GM12878 (cell line): Measurements from ENCODE around the gene POU1F1. TPM values are rescaled to one million over a fixed set of nuclear protein-coding genes. Genes with fewer than 3 reads are reported as not detected.

ENCODE experiments used
- ATAC-seq: fragments of 200-7000 bp; cut with Tn5 transposase; 3 replicates; pipeline ENCODE4 v1.9.1; 2020; ENCODE audit warnings: mild to moderate bottlenecking, moderate library complexity
- BruUV-seq: library from RNA; stranded (reverse); fragments of 400-500 nt; replicated peaks from 2 replicates; lab custom pipeline; 2021; lab: Mats Ljungman, UMichigan
- CTCF ChIA-PET: fragments of 300-600 bp; sonication (Branson Sonifier 250); formaldehyde crosslinking; extraction: SDS; loops from one replicate; lab custom pipeline; 2021; ENCODE audit warnings: inconsistent platforms; lab: Yijun Ruan, JAX
- POLR2A ChIA-PET: fragments of 350-600 bp; formaldehyde crosslinking; extraction: SDS; loops from one replicate; lab custom pipeline; 2021; ENCODE audit warnings: inconsistent platforms; lab: Charles Lee
- RAD21 ChIA-PET: fragments of 300-600 bp; sonication (Branson Sonifier 250); formaldehyde crosslinking; loops from one replicate; lab custom pipeline; 2023; ENCODE audit warnings: antibody characterized with exemption; ENCODE audit not compliant: unreplicated experiment; lab: Charles Lee
- SMC1A ChIA-PET: fragments of 300-600 bp; sonication (Branson Sonifier 250); formaldehyde crosslinking; loops from one replicate; lab custom pipeline; 2023; ENCODE audit not compliant: unreplicated experiment, uncharacterized antibody; lab: Charles Lee
- DNase-seq: peaks from one replicate; pipeline ENCODE4 v3.0.0-alpha.2; 2011; ENCODE audit warnings: low read depth, low spot score
- FAIRE-seq: peaks from 3 replicates; lab custom pipeline; 2011; peaks lifted over from hg19 to GRCh38; lab: Jason Lieb, UNC
- H2AFZ ChIP-seq: 2 replicates; pipeline ENCODE4 v1.6.0; 2011; ENCODE audit warnings: low read depth, low read length, control low read depth; ENCODE audit not compliant: control insufficient read depth
- H3K27ac ChIP-seq: 2 replicates; pipeline ENCODE4 v1.5.1; 2011; ENCODE audit warnings: control low read depth; ENCODE audit not compliant: control insufficient read depth, insufficient read depth
- H3K27me3 ChIP-seq, 2 experiments: replicated peaks in 1 of 2; 2 replicates each; pipeline versions ENCODE4 v1.6.0 to v1.6.1; 2011; ENCODE audit warnings: low read length in 1 of 2; ENCODE audit not compliant: control insufficient read depth in 2 of 2, insufficient read depth in 2 of 2
- H3K36me3 ChIP-seq, 2 experiments: 2 replicates each; pipeline ENCODE4 v1.5.1; 2011; ENCODE audit warnings: low read length in 1 of 2; ENCODE audit not compliant: control insufficient read depth in 2 of 2, insufficient read depth in 2 of 2
- H3K4me1 ChIP-seq: 2 replicates; pipeline ENCODE4 v1.6.1; 2011; ENCODE audit warnings: mild to moderate bottlenecking, low read length, moderate library complexity, mixed read lengths; ENCODE audit not compliant: control insufficient read depth, insufficient read depth
- H3K4me2 ChIP-seq: 2 replicates; pipeline ENCODE4 v1.6.0; 2011; ENCODE audit warnings: control low read depth; ENCODE audit not compliant: control insufficient read depth, insufficient read depth
- H3K4me3 ChIP-seq: fragments of 200-600 bp; sonication (generic); 2 replicates; pipeline ENCODE4 v1.5.1; 2016
- H3K79me2 ChIP-seq: 2 replicates; pipeline ENCODE4 v1.6.0; 2011; ENCODE audit warnings: low read length; ENCODE audit not compliant: control insufficient read depth, insufficient read depth
- H3K9ac ChIP-seq: 2 replicates; pipeline ENCODE4 v1.8.0; 2011; ENCODE audit warnings: low read length, control low read depth, mixed read lengths; ENCODE audit not compliant: control insufficient read depth, insufficient read depth
- H3K9me3 ChIP-seq: replicated peaks from 3 replicates; pipeline ENCODE4 v1.5.1; 2011; ENCODE audit warnings: mild to moderate bottlenecking, low read length; ENCODE audit not compliant: control insufficient read depth, insufficient read depth
- H4K20me1 ChIP-seq: 2 replicates; pipeline ENCODE4 v1.6.0; 2011; ENCODE audit not compliant: control insufficient read depth, insufficient read depth
- BHLHE40 ChIP-seq, 2 experiments: fragments of 450-650 bp in 1 of 2; IDR thresholded peaks; 2 replicates each; pipeline ENCODE4 v1.6.1; 2011 to 2017; ENCODE audit warnings: low read depth in 2 of 2, borderline replicate concordance in 1 of 2, improper control_type of control experiment in 1 of 2, low read length in 1 of 2, mild to moderate bottlenecking in 1 of 2
- FOXM1 ChIP-seq: IDR thresholded peaks from 2 replicates; pipeline ENCODE4 v1.6.1; 2012; ENCODE audit warnings: low read depth, mild to moderate bottlenecking, inconsistent platforms, low read length, moderate library complexity
- HDGF ChIP-seq: fragments of 450-650 bp; IDR thresholded peaks from 2 replicates; pipeline ENCODE4 v1.6.1; 2016; ENCODE audit warnings: antibody characterized with exemption
- HSF1 ChIP-seq: fragments of 150-350 bp; IDR thresholded peaks from 2 replicates; pipeline ENCODE4 v1.6.1; 2014; ENCODE audit warnings: mild to moderate bottlenecking, low read depth, low read length
- KAT2A ChIP-seq: conservative IDR thresholded peaks from 2 replicates; pipeline ENCODE4 v1.6.1; 2011; ENCODE audit warnings: low read depth, low read length; ENCODE audit not compliant: control insufficient read depth
- NRF1 ChIP-seq: conservative IDR thresholded peaks from 2 replicates; pipeline ENCODE4 v1.6.1; 2011; ENCODE audit warnings: mild to moderate bottlenecking, low read depth, low read length, improper control_type of control experiment
- SKIL ChIP-seq: fragments of 450-650 bp; IDR thresholded peaks from 2 replicates; pipeline ENCODE4 v1.6.1; 2017; ENCODE audit warnings: mild to moderate bottlenecking, low read depth, inconsistent platforms; ENCODE audit not compliant: poor library complexity, severe bottlenecking
- SMAD5 ChIP-seq: IDR thresholded peaks from 2 replicates; pipeline ENCODE4 v1.6.1; 2016; ENCODE audit warnings: antibody characterized with exemption, low read depth
- TCF12 ChIP-seq: IDR thresholded peaks from 2 replicates; pipeline ENCODE4 v1.6.1; 2011; ENCODE audit warnings: low read depth, mild to moderate bottlenecking, low read length
- ZNF687 ChIP-seq: fragments of 450-650 bp; IDR thresholded peaks from 2 replicates; pipeline ENCODE4 v1.6.1; 2017; ENCODE audit warnings: mild to moderate bottlenecking, moderate library complexity
- ZSCAN29 ChIP-seq: fragments of 450-650 bp; IDR thresholded peaks from 2 replicates; pipeline ENCODE4 v1.6.1; 2017; ENCODE audit warnings: mild to moderate bottlenecking, moderate library complexity
- WGBS: methylation state at CpG from one replicate; pipeline ENCODE4 v1.1.6; 2016; ENCODE audit warnings: low lambda C conversion rate; ENCODE audit not compliant: insufficient replicate concordance, insufficient coverage; ENCODE audit errors: missing lambda C conversion rate; 5-methylcytosine and 5-hydroxymethylcytosine counted together
- in situ Hi-C: fragments of 300-500 bp; cut with MboI; formaldehyde crosslinking; loops from 9 replicates; pipeline ENCODE4 v1.14.3; 2018; ENCODE audit warnings: mixed read lengths
- intact Hi-C: fragments of 100-400 bp; cut with micrococcal nuclease; formaldehyde crosslinking; loops from one replicate; pipeline ENCODE4 v1.14.2; 2022; ENCODE audit not compliant: unreplicated experiment
- polyA plus RNA-seq, 11 experiments: library from polyadenylated mRNA; depleted of rRNA in 4 of 11; unstranded in 6 of 11; stranded (reverse) in 5 of 11; fragments of >200 nt; fragmentation: Nextera tagmentation in 4 of 11; fragmentation: Illumina TruSeq in 1 of 11; extraction: Ambion mirVana in 4 of 11; extraction: Trizol in 1 of 11; gene quantifications; 1 replicate in 1 of 11; 2 replicates in 10 of 11; pipeline versions ENCODE4 v1.2.1 to v1.2.3, GENCODE V29; 2011 to 2016; ENCODE audit warnings: inconsistent platforms in 2 of 11, missing spikeins in 2 of 11, low read depth in 1 of 11
- total RNA-seq, 4 experiments: library from RNA; depleted of rRNA in 3 of 4; stranded (reverse); fragments of >200 nt in 3 of 4; fragmentation: Illumina TruSeq in 1 of 4; extraction: Trizol in 1 of 4; gene quantifications; 2 replicates each; pipeline versions ENCODE4 v1.2.1 to v1.2.3, GENCODE V29; 2013 to 2021

POU1F1 gene
- total and polyA plus RNA-seq, 10 of the 15 experiments (the other 5 are each of a cell fraction or from before 2014, with no cell fraction given): 0.04 TPM; not detected in 9

GRCh38 chr3:87267953-87268645 is 8.3 kb downstream of the POU1F1 start (continued):
- TF ChIP-seq SMAD5 (no peak), BHLHE40 (IDR thresholded peaks at IDR 0.05; ENCODE audit: borderline replicate concordance in 1 of 2, low read depth in 2 of 2, low read length in 1 of 2) (no peak)

DNA sequence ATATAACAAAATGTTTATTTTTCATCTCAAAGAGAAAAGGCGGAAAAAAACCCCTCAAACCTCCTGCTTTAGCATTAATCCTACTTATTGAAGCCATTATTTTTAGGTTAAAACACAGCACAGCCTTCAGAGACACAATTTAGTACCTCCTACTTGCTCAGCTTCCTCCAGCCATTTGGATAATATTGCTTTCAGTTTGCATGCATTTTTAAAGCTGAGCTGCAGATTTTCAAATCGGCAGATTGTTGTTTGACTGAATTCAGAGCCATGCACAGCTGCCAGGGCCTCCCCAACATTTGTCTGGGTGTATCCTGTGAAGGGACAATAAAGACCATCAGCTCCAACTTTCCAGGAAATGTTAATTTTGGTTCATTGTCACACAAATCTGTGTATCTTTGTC is 14.5 kb downstream of the POU1F1 start:
- DNase-seq (no peak), FAIRE-seq (no peak), ATAC-seq (no peak)
- H3K27me3 ChIP-seq: no peaks in the 10 kb centered on the region
- H3K4me3 ChIP-seq: no peak overlapping the region
- in situ Hi-C loops (no loop called here), intact Hi-C loops (loop anchor here (10.0 kb wide), 1 partner anchor 743 kb away; no protein-coding TSS in a partner anchor)
- TF ChIP-seq HDGF (no peak), FOXM1 (no peak), KAT2A (no peak), SKIL (no peak), ZSCAN29 (no peak), ZNF687 (no peak), HSF1 (no peak), TCF12 (no peak), NRF1 (no peak)
- no TSS peak for BruUV-seq
- H3K4me2 ChIP-seq: no peak overlapping the region
- H2AFZ ChIP-seq: no peak overlapping the region
- CTCF ChIA-PET: interaction anchor here (0.8 to 3.9 kb wide), 9 partner anchors 8 to 918 kb away, joined by 3 to 20 read pairs (median 6); partner anchors contain the start of gene CHMP2B
- H3K79me2 ChIP-seq: no peaks in the 10 kb centered on the region
- no peaks in the 10 kb centered on the region for H3K9me3 ChIP-seq
- whole genome bisulfite sequencing: 51% methylated on average over 2 of the region's 2 CpGs
- no peaks in the 10 kb centered on the region for H3K36me3 ChIP-seq
- RAD21 ChIA-PET: interaction anchor here (1.6 kb wide), 1 partner anchor 743 kb away, joined by 6 read pairs; no protein-coding TSS in a partner anchor
- no peaks in the 10 kb centered on the region for H4K20me1 ChIP-seq
- no peak overlapping the region for H3K9ac ChIP-seq
- SMC1A ChIA-PET: interaction anchor here (0.8 to 2.4 kb wide), 5 partner anchors 16 to 89 kb away, joined by 3 to 6 read pairs (median 4); no protein-coding TSS in a partner anchor
- POLR2A ChIA-PET: no interaction called here
- no peaks in the 10 kb centered on the region for H3K4me1 ChIP-seq
- H3K27ac ChIP-seq: no peak overlapping the region
